H1 (cell line): ENCODE data around the gene ACACA. TPM values are rescaled to one million over a fixed set of nuclear protein-coding genes. Genes with fewer than 3 reads are reported as not detected.

ENCODE experiments used
- ASH2L ChIP-seq: fragments of 200-600, 300-600 bp; sonication (generic); IDR thresholded peaks from one replicate; pipeline ENCODE4 v1.7.1; 2017; ENCODE audit warnings: low read length
- ATF2 ChIP-seq: IDR thresholded peaks from 2 replicates; pipeline ENCODE4 v1.6.1; 2012; ENCODE audit warnings: low read length, inconsistent platforms
- ATF3 ChIP-seq: IDR thresholded peaks from 2 replicates; pipeline ENCODE4 v1.6.1; 2011; ENCODE audit warnings: low read depth, mild to moderate bottlenecking, low read length; ENCODE audit not compliant: insufficient read depth
- CBX8 ChIP-seq: fragments of 300-800, 300-1000 bp; sonication (generic); IDR thresholded peaks from 2 replicates; pipeline ENCODE4 v1.7.1; 2016; ENCODE audit warnings: low read depth, low read length, borderline replicate concordance
- CHD2 ChIP-seq: IDR thresholded peaks from 2 replicates; pipeline ENCODE4 v1.6.1; 2012; ENCODE audit warnings: low read length, improper control_type of control experiment
- CTCF ChIP-seq, 3 experiments: IDR thresholded peaks; 1 replicate in 2 of 3; 2 replicates in 1 of 3; pipeline versions ENCODE4 v1.5.1 to v1.6.1; 2011; ENCODE audit warnings: low read length in 3 of 3, mild to moderate bottlenecking in 3 of 3, inconsistent platforms in 2 of 3, low read depth in 1 of 3, moderate library complexity in 1 of 3; ENCODE audit not compliant: insufficient read depth in 1 of 3; ENCODE audit errors: control extremely low read depth in 1 of 3
- E2F6 ChIP-seq: IDR thresholded peaks from 2 replicates; pipeline ENCODE4 v1.6.1; 2012; ENCODE audit warnings: inconsistent platforms
- FOSL1 ChIP-seq: IDR thresholded peaks from 2 replicates; pipeline ENCODE4 v1.6.1; 2011; ENCODE audit warnings: mild to moderate bottlenecking, low read depth, low read length, moderate library complexity; ENCODE audit not compliant: insufficient read depth
- JUND ChIP-seq: IDR thresholded peaks from 2 replicates; pipeline ENCODE4 v1.6.1; 2011; ENCODE audit warnings: mild to moderate bottlenecking, improper control_type of control experiment, low read length
- KDM5A ChIP-seq: fragments of 200-600 bp; IDR thresholded peaks from 2 replicates; pipeline ENCODE4 v1.7.1; 2012; ENCODE audit warnings: mild to moderate bottlenecking, low read length, inconsistent platforms, mixed read lengths
- MAFK ChIP-seq: IDR thresholded peaks from 2 replicates; pipeline ENCODE4 v1.6.1; 2012; ENCODE audit warnings: low read depth, mild to moderate bottlenecking, improper control_type of control experiment, low read length
- PHF8 ChIP-seq: fragments of 200-600 bp; sonication (generic); conservative IDR thresholded peaks from 2 replicates; pipeline ENCODE4 v1.7.1; 2012; ENCODE audit warnings: low read depth, mild to moderate bottlenecking, inconsistent platforms, low read length, moderate library complexity
- POU5F1 ChIP-seq: IDR thresholded peaks from 2 replicates; pipeline ENCODE4 v1.6.1; 2011; ENCODE audit warnings: low read depth, mild to moderate bottlenecking, low read length, moderate library complexity
- RFX5 ChIP-seq: IDR thresholded peaks from 2 replicates; pipeline ENCODE4 v1.6.1; 2011; ENCODE audit warnings: low read depth, low read length, improper control_type of control experiment, borderline replicate concordance
- SIN3A ChIP-seq, 2 experiments: IDR thresholded peaks in 1 of 2; conservative IDR thresholded peaks in 1 of 2; 2 replicates each; pipeline ENCODE4 v1.6.1; 2011 to 2012; ENCODE audit warnings: low read length in 2 of 2, improper control_type of control experiment in 1 of 2, low read depth in 1 of 2, mild to moderate bottlenecking in 1 of 2
- SIX5 ChIP-seq: IDR thresholded peaks from 2 replicates; pipeline ENCODE4 v1.6.1; 2011; ENCODE audit warnings: mild to moderate bottlenecking, low read depth, low read length
- TAF7 ChIP-seq: optimal IDR thresholded peaks from 2 replicates; pipeline ENCODE3; 2011; ENCODE audit warnings: low read depth, mild to moderate bottlenecking, inconsistent platforms, low read length, moderate library complexity, borderline replicate concordance
- ZNF274 ChIP-seq: IDR thresholded peaks from 2 replicates; pipeline ENCODE4 v1.7.0; 2012; ENCODE audit warnings: low read length, borderline replicate concordance; ENCODE audit errors: extremely low read depth
- polyA plus RNA-seq, 7 experiments: library from polyadenylated mRNA; depleted of rRNA in 3 of 7; stranded (reverse) in 5 of 7; unstranded in 2 of 7; fragments of >200 nt in 5 of 7; fragments of 200-250 nt in 2 of 7; gene quantifications; 1 replicate in 5 of 7; 2 replicates in 1 of 7; 4 replicates in 1 of 7; pipeline versions ENCODE4 v1.2.1 to v1.2.3, GENCODE V29; 2011 to 2013; ENCODE audit warnings: missing spikeins in 2 of 7, mixed read lengths in 2 of 7
- total RNA-seq: library from RNA; stranded (reverse); fragmentation: NEBNext Ultra II Directional; extraction: Animal tissue kit (Norgen Biotek cat#: 25700); gene quantifications from 2 replicates; pipeline ENCODE4 v1.2.1, GENCODE V29; 2021

ACACA gene
- total and polyA plus RNA-seq, 2 of the 8 experiments (the other 6 are each of a cell fraction or from before 2014, with no cell fraction given) = 74.0 to 160 TPM

GRCh38 chr17:37406635-37407461 lies at the start of gene ACACA, which contains the start of gene TADA2A (continued):
- TF ChIP-seq CTCF (IDR thresholded peaks at IDR 0.05; ENCODE audit: control extremely low read depth in 1 of 3, insufficient read depth in 1 of 3, low read depth in 1 of 3, low read length in 3 of 3) = no peak
- TF ChIP-seq SIX5 = no peak
- no peak for TF ChIP-seq FOSL1
- no peak for TF ChIP-seq MAFK
- TF ChIP-seq PHF8 = peak; percentile 75
- no peak for TF ChIP-seq ATF3
- TF ChIP-seq JUND = no peak
- peak; percentile 64 for TF ChIP-seq TAF7
- TF ChIP-seq CBX8 = no peak
- TF ChIP-seq POU5F1 = no peak
- TF ChIP-seq ASH2L = no peak
- TF ChIP-seq ZNF274 = no peak
- TF ChIP-seq CHD2 = no peak
- TF ChIP-seq KDM5A = no peak
- TF ChIP-seq SIN3A (conservative IDR thresholded peaks at IDR 0.05 in 1 of 2, IDR thresholded peaks at IDR 0.05 in 1 of 2; ENCODE audit: low read depth in 1 of 2, low read length in 2 of 2) = no peak; a peak in 1 of 4 replicates
- TF ChIP-seq ATF2 = no peak
- TF ChIP-seq E2F6 = peak; percentile 92
- TF ChIP-seq RFX5 = no peak
